H1 (cell line): ENCODE data around the gene MAPRE3. TPM values are rescaled to one million over a fixed set of nuclear protein-coding genes. Genes with fewer than 3 reads are reported as not detected.

Experiments used
- CTCF ChIA-PET: fragments of 300-600 bp; sonication (Branson Sonifier 250); formaldehyde crosslinking; loops from one replicate; lab custom pipeline; 2021; ENCODE audit not compliant: partially characterized antibody; lab: Charles Lee
- POLR2A ChIA-PET: fragments of 300-600 bp; sonication (Branson Sonifier 250); formaldehyde crosslinking; loops from one replicate; lab custom pipeline; 2021; ENCODE audit warnings: inconsistent platforms; ENCODE audit not compliant: partially characterized antibody; lab: Charles Lee
- DNase-seq, 2 experiments: peaks; one replicate each; pipeline versions ENCODE4 v3.0.0 to v3.0.0-alpha.2; 2010 to 2022; ENCODE audit warnings: low spot score in 2 of 2, low read depth in 1 of 2, mixed read lengths in 1 of 2
- FAIRE-seq: peaks from 2 replicates; lab custom pipeline; 2011; peaks lifted over from hg19 to GRCh38; lab: Jason Lieb, UNC
- H2AFZ ChIP-seq: 2 replicates; pipeline ENCODE4 v1.8.1; 2012; ENCODE audit warnings: low read length, inconsistent platforms
- H2AK5ac ChIP-seq: 2 replicates; pipeline ENCODE4 v1.6.1; 2013; ENCODE audit warnings: low read depth, low read length
- H2BK120ac ChIP-seq: replicated peaks from 2 replicates; pipeline ENCODE3; 2013; ENCODE audit warnings: low read depth, low read length, inconsistent platforms
- H2BK12ac ChIP-seq: 2 replicates; pipeline ENCODE4 v1.6.1; 2013; ENCODE audit warnings: low read depth, low read length
- H2BK15ac ChIP-seq: 2 replicates; pipeline ENCODE4 v1.6.1; 2013; ENCODE audit warnings: low read length
- H2BK20ac ChIP-seq: 2 replicates; pipeline ENCODE4 v1.6.1; 2013; ENCODE audit warnings: low read length
- H2BK5ac ChIP-seq: 2 replicates; pipeline ENCODE4 v1.6.1; 2013; ENCODE audit warnings: low read depth, low read length
- H3K14ac ChIP-seq: 2 replicates; pipeline ENCODE4 v1.6.1; 2013; ENCODE audit warnings: inconsistent platforms; ENCODE audit not compliant: insufficient read length
- H3K18ac ChIP-seq: 2 replicates; pipeline ENCODE4 v1.6.1; 2013; ENCODE audit warnings: low read length; ENCODE audit errors: extremely low read depth
- H3K23ac ChIP-seq: 2 replicates; pipeline ENCODE4 v1.6.1; 2013; ENCODE audit warnings: inconsistent platforms; ENCODE audit not compliant: insufficient read length
- H3K23me2 ChIP-seq: 2 replicates; pipeline ENCODE4 v1.6.1; 2013; ENCODE audit warnings: low read depth, low read length
- H3K27ac ChIP-seq: 2 replicates; pipeline ENCODE4 v1.6.1; 2011; ENCODE audit warnings: low read depth, low read length, inconsistent platforms
- H3K27me3 ChIP-seq, 4 experiments: replicated peaks in 1 of 4; 1 replicate in 1 of 4; 2 replicates in 3 of 4; pipeline versions ENCODE4 v1.6.1 to v1.8.1; 2011 to 2013; ENCODE audit warnings: low read length in 3 of 4, mild to moderate bottlenecking in 3 of 4, inconsistent platforms in 2 of 4, mixed read lengths in 2 of 4, moderate library complexity in 1 of 4; ENCODE audit not compliant: control insufficient read depth in 3 of 4, insufficient read depth in 3 of 4; ENCODE audit errors: extremely low read depth in 1 of 4
- H3K36me3 ChIP-seq, 4 experiments: 2 replicates each; pipeline versions ENCODE4 v1.6.1 to v1.8.1; 2011 to 2013; ENCODE audit warnings: mild to moderate bottlenecking in 4 of 4, low read length in 3 of 4, moderate library complexity in 2 of 4, control low read depth in 1 of 4, inconsistent platforms in 1 of 4; ENCODE audit not compliant: insufficient read depth in 4 of 4, control insufficient read depth in 2 of 4
- H3K4ac ChIP-seq: replicated peaks from 2 replicates; pipeline ENCODE3; 2013; ENCODE audit warnings: low read length, low read depth, mixed read lengths, inconsistent platforms; ENCODE audit not compliant: insufficient read length
- H3K4me1 ChIP-seq, 4 experiments: replicated peaks in 1 of 4; 1 replicate in 1 of 4; 2 replicates in 3 of 4; pipeline versions ENCODE4 v1.6.1 to v1.8.1; 2011 to 2013; ENCODE audit warnings: low read length in 3 of 4, inconsistent platforms in 2 of 4, mixed read lengths in 1 of 4; ENCODE audit not compliant: insufficient read depth in 4 of 4, control insufficient read depth in 3 of 4
- H3K4me2 ChIP-seq, 2 experiments: 2 replicates each; pipeline versions ENCODE4 v1.6.1 to v1.8.1; 2011 to 2013; ENCODE audit warnings: low read depth in 2 of 2, low read length in 2 of 2, control low read depth in 1 of 2, inconsistent platforms in 1 of 2, mild to moderate bottlenecking in 1 of 2; ENCODE audit not compliant: insufficient read depth in 1 of 2
- H3K4me3 ChIP-seq, 4 experiments: fragments of 200-600, 300-600 bp in 1 of 4; sonication (generic), shearing (Covaris generic), sonication (Bioruptor Twin) in 1 of 4; 2 replicates each; pipeline versions ENCODE4 v1.5.1 to v1.8.1; 2011 to 2016; ENCODE audit warnings: low read length in 4 of 4, low read depth in 3 of 4, control low read depth in 2 of 4, inconsistent platforms in 2 of 4, mild to moderate bottlenecking in 2 of 4, mixed read lengths in 1 of 4, moderate library complexity in 1 of 4; ENCODE audit not compliant: insufficient read depth in 2 of 4; ENCODE audit errors: extremely low read depth in 1 of 4
- H3K56ac ChIP-seq: replicated peaks from 2 replicates; pipeline ENCODE3; 2013; ENCODE audit warnings: low read depth, mild to moderate bottlenecking, mixed read lengths, low read length, inconsistent platforms; ENCODE audit not compliant: insufficient read length
- H3K79me1 ChIP-seq: 2 replicates; pipeline ENCODE4 v1.6.1; 2013; ENCODE audit warnings: low read depth, low read length, control low read depth
- H3K79me2 ChIP-seq, 2 experiments: 2 replicates each; pipeline versions ENCODE4 v1.6.1 to v1.8.1; 2012 to 2013; ENCODE audit warnings: low read length in 2 of 2, mild to moderate bottlenecking in 2 of 2, inconsistent platforms in 1 of 2; ENCODE audit not compliant: insufficient read depth in 2 of 2, control insufficient read depth in 1 of 2
- H3K9ac ChIP-seq, 4 experiments: replicated peaks in 1 of 4; 1 replicate in 1 of 4; 2 replicates in 3 of 4; pipeline versions ENCODE4 v1.6.1 to v1.8.1; 2011 to 2013; ENCODE audit warnings: low read depth in 3 of 4, low read length in 3 of 4, control low read depth in 2 of 4, mild to moderate bottlenecking in 2 of 4, moderate library complexity in 2 of 4, inconsistent platforms in 1 of 4; ENCODE audit errors: extremely low read depth in 1 of 4
- H3K9me3 ChIP-seq, 2 experiments: 2 replicates each; pipeline versions ENCODE4 v1.6.1 to v1.8.1; 2012 to 2013; ENCODE audit warnings: mild to moderate bottlenecking in 2 of 2, moderate library complexity in 2 of 2, control low read depth in 1 of 2, inconsistent platforms in 1 of 2, low read depth in 1 of 2, low read length in 1 of 2, mixed read lengths in 1 of 2; ENCODE audit not compliant: insufficient read depth in 2 of 2
- H4K20me1 ChIP-seq, 2 experiments: replicated peaks in 1 of 2; 2 replicates each; pipeline versions ENCODE3 to v1.8.1; 2011 to 2013; ENCODE audit warnings: inconsistent platforms in 2 of 2, low read length in 2 of 2, mild to moderate bottlenecking in 1 of 2; ENCODE audit not compliant: insufficient read depth in 2 of 2, control insufficient read depth in 1 of 2
- H4K5ac ChIP-seq: 2 replicates; pipeline ENCODE4 v1.6.1; 2013; ENCODE audit warnings: low read length, low read depth, mixed read lengths, inconsistent platforms; ENCODE audit not compliant: insufficient read length
- H4K8ac ChIP-seq: 2 replicates; pipeline ENCODE4 v1.8.0; 2013; ENCODE audit warnings: mild to moderate bottlenecking, moderate library complexity, low read length, inconsistent platforms; ENCODE audit not compliant: insufficient read depth; ENCODE audit errors: extremely low read depth
- H4K91ac ChIP-seq: replicated peaks from 2 replicates; pipeline ENCODE3; 2013; ENCODE audit warnings: low read length, mixed read lengths, inconsistent platforms; ENCODE audit not compliant: insufficient read length
- BRCA1 ChIP-seq: IDR thresholded peaks from 2 replicates; pipeline ENCODE4 v1.6.1; 2012; ENCODE audit warnings: low read depth, low read length, improper control_type of control experiment
- GABPA ChIP-seq: IDR thresholded peaks from 2 replicates; pipeline ENCODE4 v1.6.1; 2011; ENCODE audit warnings: mild to moderate bottlenecking, low read length, moderate library complexity, borderline replicate concordance; ENCODE audit not compliant: insufficient read depth
- GTF2F1 ChIP-seq: IDR thresholded peaks from 2 replicates; pipeline ENCODE4 v1.6.1; 2012; ENCODE audit warnings: low read depth, low read length, improper control_type of control experiment, borderline replicate concordance
- KDM4A ChIP-seq: IDR thresholded peaks from one replicate; pipeline ENCODE4 v1.7.1; 2012; ENCODE audit warnings: low read depth, mild to moderate bottlenecking, moderate library complexity, low read length, inconsistent platforms; ENCODE audit not compliant: severe bottlenecking
- NRF1 ChIP-seq: IDR thresholded peaks from 2 replicates; pipeline ENCODE4 v1.6.1; 2011; ENCODE audit warnings: mild to moderate bottlenecking, low read depth, low read length, improper control_type of control experiment
- PHF8 ChIP-seq: fragments of 200-600 bp; sonication (generic); conservative IDR thresholded peaks from 2 replicates; pipeline ENCODE4 v1.7.1; 2012; ENCODE audit warnings: low read depth, mild to moderate bottlenecking, inconsistent platforms, low read length, moderate library complexity
- POLR2A ChIP-seq, 2 experiments: IDR thresholded peaks; 1 replicate in 1 of 2; 2 replicates in 1 of 2; pipeline ENCODE4 v1.6.1; 2011; ENCODE audit warnings: low read depth in 2 of 2, low read length in 2 of 2, mild to moderate bottlenecking in 2 of 2; ENCODE audit errors: control extremely low read depth in 1 of 2
- SP4 ChIP-seq: IDR thresholded peaks from 2 replicates; pipeline ENCODE4 v1.6.1; 2012; ENCODE audit warnings: low read length, inconsistent platforms
- SRF ChIP-seq: IDR thresholded peaks from 2 replicates; pipeline ENCODE4 v1.6.1; 2011; ENCODE audit warnings: mild to moderate bottlenecking, low read depth, low read length, moderate library complexity
- TCF12 ChIP-seq: IDR thresholded peaks from 2 replicates; pipeline ENCODE4 v1.6.1; 2011; ENCODE audit warnings: low read depth, mild to moderate bottlenecking, low read length
- TEAD4 ChIP-seq: IDR thresholded peaks from 2 replicates; pipeline ENCODE4 v1.6.1; 2012; ENCODE audit warnings: low read depth, low read length, inconsistent platforms, mixed read lengths
- WGBS, 2 experiments: shearing (Covaris generic) in 1 of 2; methylation state at CpG; one replicate each; pipeline versions ENCODE4 v1.1.6 to v1.1.7; 2013 to 2015; ENCODE audit warnings: low lambda C conversion rate in 2 of 2, mixed read lengths in 2 of 2, inconsistent platforms in 1 of 2, low coverage in 1 of 2, missing lambda C conversion rate in 1 of 2; ENCODE audit not compliant: insufficient replicate concordance in 2 of 2, insufficient coverage in 1 of 2, insufficient read length in 1 of 2; ENCODE audit errors: extremely low coverage in 1 of 2, missing lambda C conversion rate in 1 of 2; 5-methylcytosine and 5-hydroxymethylcytosine counted together
- polyA plus RNA-seq, 7 experiments: library from polyadenylated mRNA; depleted of rRNA in 3 of 7; stranded (reverse) in 5 of 7; unstranded in 2 of 7; fragments of >200 nt in 5 of 7; fragments of 200-250 nt in 2 of 7; gene quantifications; 1 replicate in 5 of 7; 2 replicates in 1 of 7; 4 replicates in 1 of 7; pipeline versions ENCODE4 v1.2.1 to v1.2.3, GENCODE V29; 2011 to 2013; ENCODE audit warnings: missing spikeins in 2 of 7, mixed read lengths in 2 of 7
- total RNA-seq: library from RNA; stranded (reverse); fragmentation: NEBNext Ultra II Directional; extraction: Animal tissue kit (Norgen Biotek cat#: 25700); gene quantifications from 2 replicates; pipeline ENCODE4 v1.2.1, GENCODE V29; 2021
- TF ChIP-seq, protein P1 (sequence below): IDR thresholded peaks from 2 replicates; pipeline ENCODE4 v1.6.1; 2012; ENCODE audit warnings: inconsistent platforms
- TF ChIP-seq, protein P2 (sequence below): IDR thresholded peaks from 2 replicates; pipeline ENCODE4 v1.6.1; 2012; ENCODE audit warnings: low read length, inconsistent platforms

Gene MAPRE3
- total and polyA plus RNA-seq, 2 of the 8 experiments (the other 6 are each of a cell fraction or from before 2014, with no cell fraction given): 4.9 to 6.6 TPM

DNA sequence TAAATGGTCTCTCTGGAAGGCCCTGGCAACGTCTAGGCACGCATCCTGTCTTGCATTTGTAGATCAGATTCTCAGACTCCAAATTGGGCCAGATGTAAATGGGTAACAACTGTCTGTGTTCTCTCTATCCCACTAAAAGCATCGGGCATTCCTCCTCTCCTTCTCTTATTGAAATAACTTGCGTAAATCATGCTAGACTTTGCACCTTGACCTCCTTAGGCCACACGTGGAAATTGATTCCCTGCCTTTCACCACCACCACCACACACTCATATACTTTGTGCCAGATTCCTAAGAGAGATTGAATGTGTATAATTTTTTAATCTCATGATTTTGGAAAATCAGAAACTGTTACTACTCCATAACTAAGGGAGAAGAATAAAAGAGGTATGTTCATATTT is 21.3 kb downstream of the MAPRE3 start:
- WGBS, 2 experiments: 88% methylated on average over 5 of the region's 5 CpGs; no CpG with 5 or more reads in 1 of the 2 experiments
- H2AFZ ChIP-seq: no peak overlapping the region
- H3K4me1 ChIP-seq: no peaks in the 10 kb centered on the region
- H4K20me1 ChIP-seq: no peaks in the 10 kb centered on the region
- no peak overlapping the region for H4K8ac ChIP-seq
- H3K56ac ChIP-seq: no peak overlapping the region
- no peak overlapping the region for H2AK5ac ChIP-seq
- no peak overlapping the region for H2BK5ac ChIP-seq
- H2BK120ac ChIP-seq: no peak overlapping the region
- no peaks in the 10 kb centered on the region; the same call in 1 of the 2 replicates for H3K23me2 ChIP-seq
- DNase-seq (no peak), FAIRE-seq (no peak)
- no peak overlapping the region for H2BK12ac ChIP-seq
- H3K27ac ChIP-seq: no peak overlapping the region
- no peaks in the 10 kb centered on the region for H3K36me3 ChIP-seq
- POLR2A ChIA-PET: no interaction called here
- no peak overlapping the region for H2BK15ac ChIP-seq
- H3K79me1 ChIP-seq: no peaks in the 10 kb centered on the region
- no peak overlapping the region for H3K14ac ChIP-seq
- H3K4me3 ChIP-seq: no peak overlapping the region
- CTCF ChIA-PET: no interaction called here
- H4K5ac ChIP-seq: no peak overlapping the region
- H3K9me3 ChIP-seq: no peaks in the 10 kb centered on the region
- no peak overlapping the region for H3K4me2 ChIP-seq
- no peak overlapping the region for H3K23ac ChIP-seq
- H3K4ac ChIP-seq: no peak overlapping the region
- no peak overlapping the region for H2BK20ac ChIP-seq
- H3K27me3 ChIP-seq: no peaks in the 10 kb centered on the region
- H3K9ac ChIP-seq: no peak overlapping the region
- no peak overlapping the region for H4K91ac ChIP-seq
- no peaks in the 10 kb centered on the region for H3K79me2 ChIP-seq
- no peak overlapping the region for H3K18ac ChIP-seq
- no peak for TF ChIP-seq SRF
- TF ChIP-seq PHF8: no peak
- TF ChIP-seq, protein P1, sequence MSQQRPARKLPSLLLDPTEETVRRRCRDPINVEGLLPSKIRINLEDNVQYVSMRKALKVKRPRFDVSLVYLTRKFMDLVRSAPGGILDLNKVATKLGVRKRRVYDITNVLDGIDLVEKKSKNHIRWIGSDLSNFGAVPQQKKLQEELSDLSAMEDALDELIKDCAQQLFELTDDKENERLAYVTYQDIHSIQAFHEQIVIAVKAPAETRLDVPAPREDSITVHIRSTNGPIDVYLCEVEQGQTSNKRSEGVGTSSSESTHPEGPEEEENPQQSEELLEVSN: no peak
- no peak for TF ChIP-seq SP4
- TF ChIP-seq TCF12: no peak
- TF ChIP-seq TEAD4: no peak
- TF ChIP-seq KDM4A: no peak
- TF ChIP-seq POLR2A (IDR thresholded peaks at IDR 0.05; ENCODE audit: control extremely low read depth in 1 of 2, low read depth in 2 of 2, low read length in 2 of 2): no peak
- no peak for TF ChIP-seq GTF2F1
- no peak for TF ChIP-seq NRF1
- TF ChIP-seq, protein P2, sequence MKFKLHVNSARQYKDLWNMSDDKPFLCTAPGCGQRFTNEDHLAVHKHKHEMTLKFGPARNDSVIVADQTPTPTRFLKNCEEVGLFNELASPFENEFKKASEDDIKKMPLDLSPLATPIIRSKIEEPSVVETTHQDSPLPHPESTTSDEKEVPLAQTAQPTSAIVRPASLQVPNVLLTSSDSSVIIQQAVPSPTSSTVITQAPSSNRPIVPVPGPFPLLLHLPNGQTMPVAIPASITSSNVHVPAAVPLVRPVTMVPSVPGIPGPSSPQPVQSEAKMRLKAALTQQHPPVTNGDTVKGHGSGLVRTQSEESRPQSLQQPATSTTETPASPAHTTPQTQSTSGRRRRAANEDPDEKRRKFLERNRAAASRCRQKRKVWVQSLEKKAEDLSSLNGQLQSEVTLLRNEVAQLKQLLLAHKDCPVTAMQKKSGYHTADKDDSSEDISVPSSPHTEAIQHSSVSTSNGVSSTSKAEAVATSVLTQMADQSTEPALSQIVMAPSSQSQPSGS: no peak
- TF ChIP-seq BRCA1: no peak
- no peak for TF ChIP-seq GABPA
